GM19438 (cell line): ENCODE data around the gene VEZT.
"Not testable (repeated sequence)": the region's sequence is repeated elsewhere in the genome, so short reads cannot be mapped to it uniquely, and the experiment has no call there.

ENCODE experiments used
- ATAC-seq: cut with Tn5 transposase; IDR thresholded peaks from one replicate; pipeline ENCODE4 v1.9.1; 2021; ENCODE audit warnings: low read depth; ENCODE audit not compliant: unreplicated experiment

Gene VEZT, protein sequence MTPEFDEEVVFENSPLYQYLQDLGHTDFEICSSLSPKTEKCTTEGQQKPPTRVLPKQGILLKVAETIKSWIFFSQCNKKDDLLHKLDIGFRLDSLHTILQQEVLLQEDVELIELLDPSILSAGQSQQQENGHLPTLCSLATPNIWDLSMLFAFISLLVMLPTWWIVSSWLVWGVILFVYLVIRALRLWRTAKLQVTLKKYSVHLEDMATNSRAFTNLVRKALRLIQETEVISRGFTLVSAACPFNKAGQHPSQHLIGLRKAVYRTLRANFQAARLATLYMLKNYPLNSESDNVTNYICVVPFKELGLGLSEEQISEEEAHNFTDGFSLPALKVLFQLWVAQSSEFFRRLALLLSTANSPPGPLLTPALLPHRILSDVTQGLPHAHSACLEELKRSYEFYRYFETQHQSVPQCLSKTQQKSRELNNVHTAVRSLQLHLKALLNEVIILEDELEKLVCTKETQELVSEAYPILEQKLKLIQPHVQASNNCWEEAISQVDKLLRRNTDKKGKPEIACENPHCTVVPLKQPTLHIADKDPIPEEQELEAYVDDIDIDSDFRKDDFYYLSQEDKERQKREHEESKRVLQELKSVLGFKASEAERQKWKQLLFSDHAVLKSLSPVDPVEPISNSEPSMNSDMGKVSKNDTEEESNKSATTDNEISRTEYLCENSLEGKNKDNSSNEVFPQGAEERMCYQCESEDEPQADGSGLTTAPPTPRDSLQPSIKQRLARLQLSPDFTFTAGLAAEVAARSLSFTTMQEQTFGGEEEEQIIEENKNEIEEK

GRCh38 chr12:95217377-95218149 is at the start of gene VEZT, which contains the start of gene FGD6:
Gene VEZT, plus strand, starts transcription at chr12:95217807. Its CDS starts 44 bp downstream, at chr12:95217851.
Gene FGD6, minus strand, starts transcription at chr12:95217467. Its CDS starts 227 bp downstream, at chr12:95217240.
- ATAC-seq, result peak; percentile 79

DNA sequence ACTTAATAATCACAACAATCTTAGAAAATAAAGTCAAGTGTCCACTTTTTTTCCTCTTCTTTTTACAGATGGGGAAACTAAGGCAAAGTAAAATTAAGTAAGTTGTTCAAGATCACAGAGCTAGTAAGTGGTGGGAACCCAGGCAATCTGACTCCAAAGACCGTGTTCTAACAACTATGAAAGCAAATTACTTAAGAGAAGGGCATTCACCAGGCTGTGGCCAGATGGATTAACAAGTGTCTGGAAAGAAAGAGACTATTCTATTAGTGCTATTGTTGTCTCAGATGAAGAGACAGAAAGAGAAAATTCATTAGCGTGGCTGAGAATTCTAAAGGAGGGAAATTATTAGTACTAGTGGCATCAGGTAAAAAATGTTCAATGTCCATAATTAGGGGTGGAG is 48.9 kb upstream of the VEZT start:
- ATAC-seq, result no peak

- ATAC-seq, result no peak
Observed at GRCh38 chr12:95169368-95169767, 48.2 kb upstream of the VEZT start.

GRCh38 chr12:95173392-95174251 is 44.0 kb upstream of the VEZT start:
- no peak for ATAC-seq

DNA sequence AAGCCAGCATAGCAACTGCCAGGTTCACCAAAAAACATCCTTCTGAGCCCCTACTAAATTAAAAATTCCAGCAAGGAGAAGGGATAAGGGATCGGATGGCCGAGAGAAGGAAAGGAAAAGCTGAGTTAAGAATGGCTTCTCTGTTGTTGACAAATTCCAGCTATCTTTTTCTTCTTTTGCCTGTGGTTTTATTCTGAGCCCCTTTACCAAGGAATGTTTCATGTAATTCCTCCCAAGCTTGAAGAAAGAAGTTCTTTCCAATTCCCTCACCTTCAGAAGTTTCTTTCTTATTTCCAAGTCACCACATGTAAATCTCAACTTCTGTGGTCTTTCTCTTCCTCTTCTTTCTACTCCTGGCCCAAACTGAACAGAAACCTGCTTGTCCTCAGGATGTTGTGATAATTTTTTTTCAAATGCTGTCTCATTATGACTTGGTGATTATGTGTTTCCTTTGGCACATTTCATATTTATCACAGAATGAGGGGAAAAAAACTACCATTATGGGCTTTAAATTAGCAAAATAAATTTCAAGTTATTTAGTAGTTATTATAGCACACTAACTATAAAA is 40.3 kb upstream of the VEZT start:
- no peak for ATAC-seq

DNA sequence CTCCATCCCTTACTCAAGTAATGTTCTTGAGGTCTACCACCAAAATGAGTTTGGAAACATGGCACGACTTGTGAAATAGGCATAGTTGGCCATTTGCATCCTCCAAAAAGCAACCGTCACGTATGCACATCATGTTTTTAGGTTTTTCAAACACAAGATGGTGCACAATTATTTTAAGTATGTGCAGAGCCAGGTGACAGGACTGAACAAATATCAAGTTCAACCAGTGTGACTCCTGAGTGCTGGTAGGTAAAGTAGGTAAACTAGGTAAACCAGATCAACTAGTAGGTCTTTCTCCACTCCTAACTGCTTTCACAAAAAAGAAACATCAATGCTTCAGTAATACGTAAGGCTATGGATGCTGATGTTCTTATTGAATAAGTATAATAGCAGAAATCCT is 39.5 kb upstream of the VEZT start:
- ATAC-seq, result no peak

- ATAC-seq, result no peak
Observed at GRCh38 chr12:95179011-95179410, 38.6 kb upstream of the VEZT start.

- no peak for ATAC-seq
Observed at GRCh38 chr12:95181103-95181502, 36.5 kb upstream of the VEZT start.

- peak; percentile 44 for ATAC-seq
Observed at GRCh38 chr12:95182868-95183415, 34.7 kb upstream of the VEZT start.

DNA sequence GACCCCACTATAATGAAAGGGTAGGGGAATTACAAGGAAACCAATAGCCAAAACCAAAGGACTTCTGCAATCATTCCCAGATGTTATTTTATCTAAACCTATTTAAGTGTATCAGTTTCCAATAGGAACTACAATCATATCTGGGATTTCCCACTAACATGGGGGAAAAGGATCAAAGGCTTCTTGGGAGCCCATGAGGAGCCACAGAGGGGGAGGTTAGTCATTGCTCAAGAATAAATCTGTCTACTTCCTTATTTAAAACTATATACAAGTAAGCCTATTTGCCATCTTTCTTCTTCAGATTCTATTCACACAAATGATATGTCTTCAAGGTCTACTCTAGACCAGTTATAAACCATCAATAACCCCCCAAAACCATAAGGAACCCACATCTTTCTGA is 33.5 kb upstream of the VEZT start:
- no peak for ATAC-seq

DNA sequence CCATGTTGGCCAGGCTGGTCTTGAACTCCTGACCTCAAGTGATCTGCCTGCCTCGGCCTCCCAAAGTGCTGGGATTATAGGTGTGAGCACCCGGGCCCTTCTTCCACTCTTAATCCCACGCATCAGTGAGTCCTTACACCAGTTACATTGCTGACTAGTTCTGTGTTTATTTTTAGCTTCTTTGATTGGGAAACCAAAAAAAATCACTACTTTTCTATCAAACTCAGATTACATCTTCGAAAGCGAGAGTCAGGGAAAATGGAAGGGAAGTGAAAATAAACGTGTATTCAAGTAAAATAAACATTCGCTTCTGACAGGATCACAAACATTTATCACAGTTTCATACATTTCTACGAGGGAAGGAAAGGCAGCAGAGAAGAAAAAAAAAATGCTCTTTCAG is 32.5 kb upstream of the VEZT start:
- ATAC-seq, result no peak

DNA sequence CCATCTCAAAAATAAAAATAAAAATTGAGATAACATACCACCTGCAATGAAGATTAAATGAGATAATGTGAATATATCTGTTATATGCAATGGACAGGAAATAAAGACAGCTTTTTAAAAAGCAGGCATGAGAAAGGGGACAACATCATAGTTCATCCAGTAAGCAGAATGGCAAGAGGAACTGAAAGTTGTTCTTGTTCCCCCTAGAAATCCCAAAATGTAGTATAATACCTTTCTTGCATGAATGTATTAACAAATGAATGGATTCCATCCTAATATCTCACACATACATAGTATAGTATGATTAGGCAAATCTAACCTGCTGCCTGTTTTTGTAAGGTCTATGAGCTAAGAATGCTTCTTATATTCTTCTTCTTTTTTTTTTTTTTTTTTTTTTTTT is 31.8 kb upstream of the VEZT start:
- ATAC-seq, result no peak

DNA sequence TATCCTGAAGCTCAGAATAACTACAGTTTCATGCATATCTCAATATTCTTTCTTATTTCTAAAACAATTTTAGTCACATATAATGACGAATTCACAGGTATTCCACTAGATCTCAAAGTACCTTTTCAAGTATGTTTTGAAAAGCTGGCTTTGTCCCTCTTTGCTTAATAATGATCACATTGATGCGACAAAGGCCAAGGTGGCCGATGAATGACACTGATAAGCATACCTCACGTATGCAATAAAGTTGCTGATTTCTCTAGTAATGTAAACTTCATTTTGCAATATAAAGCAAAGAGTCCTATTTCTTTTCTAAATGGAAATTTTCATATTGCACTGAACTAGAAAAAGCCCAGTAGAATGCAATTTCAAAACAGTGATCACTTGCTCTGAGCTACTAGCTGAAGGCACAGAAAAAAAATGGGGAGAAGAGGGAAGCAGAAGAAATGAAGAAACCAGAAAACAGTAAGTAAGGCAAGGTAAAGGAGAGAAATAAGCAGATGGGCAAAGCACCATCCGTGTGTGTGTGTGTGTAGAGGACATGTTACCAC is 29.7 kb upstream of the VEZT start:
- no peak for ATAC-seq

DNA sequence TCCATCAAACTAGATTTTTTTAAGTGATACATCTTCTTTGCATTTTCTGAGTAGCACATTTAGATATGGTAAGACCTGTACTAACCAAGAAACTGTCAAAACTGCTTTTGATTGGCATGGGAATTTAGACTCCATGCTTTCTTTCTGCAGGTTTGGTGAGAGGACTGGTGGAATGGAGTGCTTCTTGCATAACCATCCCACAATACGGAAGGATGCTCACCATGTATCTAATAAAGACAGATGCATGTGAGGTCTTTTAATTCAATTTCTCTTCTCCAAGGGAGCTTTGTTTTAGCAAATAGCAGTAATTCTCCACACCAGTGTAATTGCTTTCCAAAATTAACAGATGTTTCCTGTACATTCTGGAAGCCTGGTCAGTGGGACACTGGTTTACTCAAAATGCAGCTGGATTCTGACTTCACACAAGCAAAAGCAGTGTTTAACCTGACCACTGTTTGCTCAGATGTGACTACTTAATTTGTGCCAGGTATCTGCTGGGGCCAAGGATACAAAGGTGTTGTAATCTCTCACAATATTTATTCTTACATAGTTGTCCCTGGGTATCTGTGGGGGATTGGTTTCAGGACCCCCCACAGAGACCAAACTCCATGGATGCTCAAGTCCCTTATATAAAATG is 26.4 kb upstream of the VEZT start:
- ATAC-seq, result no peak

DNA sequence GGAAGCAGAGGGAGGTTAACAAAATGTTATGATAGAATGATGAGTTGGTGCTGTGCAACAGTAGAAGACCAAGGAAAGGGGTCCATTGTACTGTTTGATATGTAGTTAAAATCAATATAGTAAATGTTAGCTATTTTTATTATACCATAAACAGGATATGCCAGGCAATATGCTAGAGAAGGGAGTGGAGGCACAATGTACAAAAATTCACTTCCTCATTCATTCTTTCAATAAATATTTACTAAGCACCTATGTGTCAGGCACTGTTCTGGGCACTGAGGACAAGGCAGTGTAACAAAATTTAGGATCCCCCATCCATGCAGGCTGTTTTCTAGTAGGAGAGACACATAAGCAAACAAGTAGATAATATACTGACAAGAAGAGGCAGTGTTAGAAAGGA is 25.3 kb upstream of the VEZT start:
- no peak for ATAC-seq

GRCh38 chr12:95193139-95193538 is 24.5 kb upstream of the VEZT start:
- no peak for ATAC-seq

- no peak for ATAC-seq
Observed at GRCh38 chr12:95195122-95195521, 22.5 kb upstream of the VEZT start.

- not testable (repeated sequence) for ATAC-seq
Observed at GRCh38 chr12:95196875-95197569, 20.6 kb upstream of the VEZT start.
